Keratinocyte (primary cell): ENCODE data around the gene CCNJ.

Experiments used
- EZH2 ChIP-seq: IDR thresholded peaks from one replicate; pipeline ENCODE4 v1.6.1; 2012; ENCODE audit warnings: inconsistent platforms, mild to moderate bottlenecking, low read length, moderate library complexity
- TF ChIP-seq, protein P1 (sequence below), 3 experiments: IDR thresholded peaks in 1 of 3; conservative IDR thresholded peaks in 1 of 3; optimal IDR thresholded peaks in 1 of 3; 2 replicates in 2 of 3; 3 replicates in 1 of 3; pipeline versions ENCODE3 to v1.5.1; 2011; ENCODE audit warnings: low read length in 3 of 3, mild to moderate bottlenecking in 3 of 3, moderate library complexity in 2 of 3, control low read depth in 1 of 3, inconsistent platforms in 1 of 3; ENCODE audit not compliant: insufficient read depth in 2 of 3; ENCODE audit errors: extremely low read depth in 1 of 3

DNA sequence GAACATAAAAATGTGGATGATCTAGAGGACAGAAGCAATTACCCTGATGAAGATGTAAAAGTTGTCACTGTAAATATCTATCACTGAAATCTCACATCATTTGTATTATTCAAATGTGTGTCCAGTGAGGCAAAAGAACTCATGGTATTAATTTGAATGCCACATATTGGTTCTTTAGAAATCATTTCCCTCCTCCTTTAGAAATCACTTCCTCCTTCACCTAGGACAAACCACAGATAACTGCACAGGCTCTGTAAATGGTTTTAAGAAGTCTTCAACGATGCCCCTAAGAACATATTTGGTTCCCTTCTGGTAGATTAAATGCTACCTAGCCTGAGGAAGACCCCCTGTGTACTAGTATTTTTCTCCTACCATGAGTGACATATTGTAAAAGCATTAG is 53.6 kb downstream of the CCNJ start:
- TF ChIP-seq, protein P1, sequence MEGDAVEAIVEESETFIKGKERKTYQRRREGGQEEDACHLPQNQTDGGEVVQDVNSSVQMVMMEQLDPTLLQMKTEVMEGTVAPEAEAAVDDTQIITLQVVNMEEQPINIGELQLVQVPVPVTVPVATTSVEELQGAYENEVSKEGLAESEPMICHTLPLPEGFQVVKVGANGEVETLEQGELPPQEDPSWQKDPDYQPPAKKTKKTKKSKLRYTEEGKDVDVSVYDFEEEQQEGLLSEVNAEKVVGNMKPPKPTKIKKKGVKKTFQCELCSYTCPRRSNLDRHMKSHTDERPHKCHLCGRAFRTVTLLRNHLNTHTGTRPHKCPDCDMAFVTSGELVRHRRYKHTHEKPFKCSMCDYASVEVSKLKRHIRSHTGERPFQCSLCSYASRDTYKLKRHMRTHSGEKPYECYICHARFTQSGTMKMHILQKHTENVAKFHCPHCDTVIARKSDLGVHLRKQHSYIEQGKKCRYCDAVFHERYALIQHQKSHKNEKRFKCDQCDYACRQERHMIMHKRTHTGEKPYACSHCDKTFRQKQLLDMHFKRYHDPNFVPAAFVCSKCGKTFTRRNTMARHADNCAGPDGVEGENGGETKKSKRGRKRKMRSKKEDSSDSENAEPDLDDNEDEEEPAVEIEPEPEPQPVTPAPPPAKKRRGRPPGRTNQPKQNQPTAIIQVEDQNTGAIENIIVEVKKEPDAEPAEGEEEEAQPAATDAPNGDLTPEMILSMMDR (optimal IDR thresholded peaks at IDR 0.05 in 1 of 3, IDR thresholded peaks at IDR 0.05 in 1 of 3, conservative IDR thresholded peaks at IDR 0.05 in 1 of 3; ENCODE audit: extremely low read depth in 1 of 3, insufficient read depth in 2 of 3, low read length in 3 of 3): no peak
- TF ChIP-seq EZH2: no peak
